ENCODE data around the gene ST8SIA2.

The ST8SIA2 gene, protein sequence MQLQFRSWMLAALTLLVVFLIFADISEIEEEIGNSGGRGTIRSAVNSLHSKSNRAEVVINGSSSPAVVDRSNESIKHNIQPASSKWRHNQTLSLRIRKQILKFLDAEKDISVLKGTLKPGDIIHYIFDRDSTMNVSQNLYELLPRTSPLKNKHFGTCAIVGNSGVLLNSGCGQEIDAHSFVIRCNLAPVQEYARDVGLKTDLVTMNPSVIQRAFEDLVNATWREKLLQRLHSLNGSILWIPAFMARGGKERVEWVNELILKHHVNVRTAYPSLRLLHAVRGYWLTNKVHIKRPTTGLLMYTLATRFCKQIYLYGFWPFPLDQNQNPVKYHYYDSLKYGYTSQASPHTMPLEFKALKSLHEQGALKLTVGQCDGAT

GRCh38 chr15:92393071-92393979 lies at the start of gene ST8SIA2:
ST8SIA2 (plus strand) TSS chr15:92393881; CDS start chr15:92394065, 184 bp downstream.
- DNase-seq (ENCODE audit: low read depth): no peak

- DNase-seq (ENCODE audit: low read depth): no peak
Observed at GRCh38 chr15:92343924-92344643, 49.6 kb upstream of the ST8SIA2 start.

- no peak for DNase-seq (ENCODE audit: low read depth)
Observed at GRCh38 chr15:92346063-92346462, 47.6 kb upstream of the ST8SIA2 start.

- DNase-seq (ENCODE audit: low read depth): no peak
Observed at GRCh38 chr15:92355307-92355706, 38.4 kb upstream of the ST8SIA2 start.

- no peak for DNase-seq (ENCODE audit: low read depth)
Observed at GRCh38 chr15:92361321-92362000, 32.2 kb upstream of the ST8SIA2 start.

- DNase-seq (ENCODE audit: low read depth): no peak
Observed at GRCh38 chr15:92362001-92362350, 31.7 kb upstream of the ST8SIA2 start.

DNA sequence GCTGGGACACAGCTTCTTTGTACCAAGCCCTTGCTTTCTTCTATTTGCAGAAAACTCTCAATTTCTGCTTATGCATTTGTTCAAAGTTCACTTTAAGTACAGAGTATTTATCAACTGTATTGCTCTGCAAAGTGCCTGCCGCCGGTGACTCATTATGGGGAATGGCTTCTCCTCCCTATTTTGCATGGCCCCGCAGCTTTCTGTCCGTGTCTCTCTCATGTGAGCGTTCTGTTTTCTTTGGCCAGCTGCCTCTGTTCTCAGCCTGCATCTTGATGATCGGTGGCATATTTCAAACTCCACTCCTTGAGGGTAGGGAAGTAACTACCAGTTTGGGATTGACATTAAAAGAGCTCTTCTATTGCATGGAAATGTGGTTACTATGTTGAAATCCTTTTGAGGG lies 28.6 kb upstream of the ST8SIA2 start:
- no peak for DNase-seq (ENCODE audit: low read depth)

DNA sequence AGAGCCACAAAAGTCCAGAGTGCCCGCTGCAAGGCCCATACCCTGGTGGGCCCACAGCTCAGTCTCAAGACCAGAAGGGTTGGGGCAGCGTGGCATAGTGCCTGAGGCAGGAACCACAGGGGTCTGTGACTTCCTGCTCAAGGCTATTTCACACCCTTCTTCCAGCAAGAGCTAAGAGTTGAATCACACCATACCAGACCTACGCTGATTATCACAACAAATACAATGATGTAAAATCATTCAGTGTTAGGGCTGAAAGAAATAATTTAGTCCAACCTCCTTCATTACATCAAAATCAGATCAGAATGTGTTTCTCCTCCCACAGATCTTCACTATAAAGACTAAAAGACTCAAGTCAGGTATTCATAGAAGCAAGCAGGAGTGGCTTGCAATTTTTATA lies 27.8 kb upstream of the ST8SIA2 start:
- DNase-seq (ENCODE audit: low read depth): no peak

GRCh38 chr15:92366381-92366780 lies 27.3 kb upstream of the ST8SIA2 start:
- DNase-seq (ENCODE audit: low read depth): no peak

GRCh38 chr15:92375057-92375456 lies 18.6 kb upstream of the ST8SIA2 start:
- no peak for DNase-seq (ENCODE audit: low read depth)

- no peak for DNase-seq (ENCODE audit: low read depth)
Observed at GRCh38 chr15:92376109-92376508, 17.6 kb upstream of the ST8SIA2 start.

DNA sequence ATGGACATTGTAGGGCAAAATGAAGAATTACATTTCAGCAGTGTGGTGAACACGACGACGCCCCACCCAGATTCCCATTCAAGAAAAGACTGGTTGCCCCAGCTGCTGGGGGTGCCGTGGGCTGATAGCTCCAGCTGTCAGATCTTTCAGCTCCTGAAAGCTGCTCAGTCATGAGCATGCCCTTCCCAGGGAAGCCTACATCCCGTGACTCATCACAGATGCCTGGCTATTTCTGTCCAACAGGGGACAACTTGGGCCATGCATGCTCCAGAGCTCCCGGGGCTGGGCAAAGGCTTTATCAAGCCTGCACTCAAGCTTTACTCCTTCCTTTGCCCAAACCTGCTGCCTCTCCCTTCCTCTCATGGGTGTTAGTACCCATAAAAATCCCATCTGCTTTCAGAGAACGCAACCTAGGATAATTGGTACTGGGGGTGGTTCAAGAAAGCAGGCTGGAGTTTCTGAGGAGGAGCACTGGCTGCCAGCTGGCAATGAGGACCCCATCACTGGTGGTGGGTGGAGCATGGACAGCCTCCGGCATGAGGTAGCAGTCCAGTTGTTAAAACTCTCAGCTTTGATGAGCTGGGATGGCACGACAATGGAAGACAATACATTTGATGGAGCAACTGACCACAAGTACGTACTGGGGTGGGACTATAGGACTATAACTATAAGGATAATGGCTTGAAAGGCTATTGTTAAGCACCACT lies 16.4 kb upstream of the ST8SIA2 start:
- no peak for DNase-seq (ENCODE audit: low read depth)

DNA sequence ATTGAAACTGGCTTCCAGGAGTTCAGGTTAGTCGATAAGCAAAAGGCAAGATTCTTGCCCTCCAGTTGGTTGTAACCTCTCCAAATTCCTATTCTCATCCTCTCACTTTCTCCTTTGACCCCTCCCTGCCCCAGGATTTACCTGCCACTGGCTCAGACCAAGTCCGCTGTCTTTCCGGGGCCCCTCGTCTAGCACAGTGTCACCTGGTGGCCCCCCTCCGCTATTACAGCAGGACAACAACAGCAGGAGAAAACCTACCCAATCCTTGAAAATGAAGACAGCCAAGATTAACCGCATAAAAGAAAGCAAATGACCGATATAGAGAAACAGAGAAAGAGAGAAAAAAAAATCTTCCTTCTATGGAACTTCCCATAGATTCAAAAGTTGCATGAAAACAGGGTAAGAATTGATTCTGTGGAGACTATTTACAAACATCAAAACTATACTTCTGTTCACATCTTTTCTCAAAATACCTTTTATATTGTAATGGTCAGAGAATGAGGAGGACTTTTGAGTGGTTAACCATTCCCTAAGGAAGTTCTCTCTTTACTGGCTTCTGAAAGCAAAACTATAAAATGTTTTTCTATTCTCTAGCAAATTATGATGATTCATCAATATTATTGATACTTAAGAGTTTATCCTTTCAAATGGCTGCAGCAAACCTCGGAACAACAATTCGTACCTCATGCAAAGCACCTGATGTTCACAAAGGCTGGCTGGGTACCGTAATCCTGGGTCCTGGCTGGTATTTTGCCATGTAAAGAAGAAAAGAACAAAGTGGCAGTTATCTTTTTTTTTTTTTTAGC lies 10.0 kb upstream of the ST8SIA2 start:
- DNase-seq (ENCODE audit: low read depth): no peak

DNA sequence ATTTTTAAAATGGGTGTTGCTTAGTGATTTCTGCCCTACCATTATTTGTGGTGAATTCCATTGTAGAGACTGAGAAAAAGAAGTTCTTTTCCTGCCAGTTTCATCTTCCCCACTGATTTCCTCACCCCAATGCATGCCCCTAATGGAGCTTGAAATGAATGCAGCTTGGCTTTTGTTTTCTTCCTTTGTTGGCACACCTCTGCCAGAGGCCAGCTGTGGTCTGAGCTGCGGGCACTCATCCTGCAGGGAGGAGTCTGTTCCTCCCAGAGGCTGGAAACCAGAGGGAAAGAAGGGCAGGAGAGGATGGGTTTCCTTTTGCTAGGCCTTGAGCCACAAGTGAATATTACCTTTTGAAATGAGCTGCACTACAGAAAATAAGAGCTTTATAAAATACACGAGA lies 9.3 kb upstream of the ST8SIA2 start:
- DNase-seq (ENCODE audit: low read depth): no peak

- DNase-seq (ENCODE audit: low read depth): no peak
Observed at GRCh38 chr15:92385096-92385495, 8.6 kb upstream of the ST8SIA2 start.

DNA sequence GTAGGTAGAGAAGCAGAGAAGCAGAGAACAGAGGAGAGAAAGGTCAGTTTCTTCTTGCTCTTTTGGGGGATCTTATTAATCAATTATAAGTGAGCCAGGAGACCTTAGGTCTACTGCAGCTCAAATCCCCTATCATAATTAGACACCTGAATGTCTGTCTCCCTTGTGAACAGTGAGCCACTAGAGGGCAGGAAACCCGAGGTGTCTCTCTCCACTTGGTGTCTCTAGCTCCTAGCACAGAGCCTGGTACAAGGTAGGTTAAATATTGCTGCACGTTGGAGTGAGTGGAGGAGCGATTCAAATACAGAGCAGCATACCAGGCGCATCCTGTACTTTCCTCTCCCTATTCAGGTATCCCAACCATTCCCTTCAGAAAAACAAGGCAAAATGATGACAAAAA lies 2.0 kb upstream of the ST8SIA2 start:
- no peak for DNase-seq (ENCODE audit: low read depth)

DNA sequence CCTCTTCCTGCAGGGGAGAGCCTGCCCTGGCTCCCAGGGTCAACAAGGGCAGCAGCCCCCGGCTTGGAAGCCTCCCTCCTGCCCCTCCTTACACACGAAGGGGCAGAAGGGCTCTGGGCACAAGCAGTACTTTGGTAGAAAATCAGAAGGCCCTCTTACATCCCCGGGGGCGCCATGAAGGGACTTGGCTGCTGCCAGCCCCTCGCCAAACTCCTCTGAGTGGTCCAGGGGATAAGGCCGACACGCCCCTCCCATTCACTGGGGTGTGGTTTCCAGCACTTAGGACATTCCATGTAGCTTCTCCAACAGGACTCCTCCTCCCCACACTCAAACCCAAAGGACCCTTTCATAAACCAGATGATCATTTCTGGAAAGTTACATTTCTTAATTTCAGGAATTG lies 1.2 kb upstream of the ST8SIA2 start:
- DNase-seq (ENCODE audit: low read depth): no peak

- DNase-seq (ENCODE audit: low read depth): no peak
Observed at GRCh38 chr15:92393980-92394308, 263 bp downstream of the ST8SIA2 start.

DNA sequence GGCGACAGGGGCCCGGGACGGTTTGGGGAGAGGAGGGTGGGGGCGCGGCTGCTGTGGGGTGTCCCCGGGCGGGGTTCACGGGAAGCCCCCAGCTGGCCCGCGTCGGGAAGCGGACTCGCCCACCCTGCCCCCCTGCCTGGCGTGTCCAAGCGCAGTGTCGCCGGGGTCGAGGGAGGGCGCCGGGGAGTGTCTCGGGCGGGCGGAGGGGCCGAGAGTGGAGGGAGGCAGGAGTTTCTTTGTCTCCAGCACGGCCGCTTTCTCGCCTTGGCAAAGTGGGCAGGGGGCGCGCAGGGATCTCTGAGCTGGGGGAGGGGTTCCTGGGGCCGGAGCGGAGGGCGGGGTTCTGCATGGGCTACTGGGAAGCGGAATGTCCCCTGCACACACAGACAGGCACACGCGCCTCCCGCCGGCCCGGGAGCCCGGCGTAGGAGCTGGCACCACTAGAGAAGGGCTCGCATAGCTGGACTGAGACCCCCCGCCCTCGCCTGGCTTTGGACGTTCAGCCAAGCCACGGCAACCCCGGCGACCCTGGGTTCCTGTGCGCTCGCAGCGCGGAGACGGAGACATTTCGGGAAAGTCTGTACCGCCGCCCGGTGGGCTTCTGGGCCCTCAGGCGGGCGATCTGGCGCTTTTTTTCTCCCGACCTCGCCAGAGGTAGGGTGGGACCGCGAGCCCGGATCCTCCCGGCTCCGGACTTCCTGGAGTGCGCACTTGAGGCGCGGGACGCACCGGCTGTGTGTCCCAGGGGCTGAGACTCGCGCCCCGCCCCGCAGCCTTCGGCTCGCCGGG lies 822 bp downstream of the ST8SIA2 start:
- no peak for DNase-seq (ENCODE audit: low read depth)

- no peak for DNase-seq (ENCODE audit: low read depth)
Observed at GRCh38 chr15:92395098-92395635, 1.5 kb downstream of the ST8SIA2 start.

Data from HS-5 (cell line).